GM12878 (cell line): Measurements from ENCODE around the gene RDH5. TPM values are rescaled to one million over a fixed set of nuclear protein-coding genes. Genes with fewer than 3 reads are reported as not detected.

Experiments used
- ASH2L ChIP-seq: fragments of 300-600, 200-600 bp; sonication (generic); IDR thresholded peaks from 2 replicates; pipeline ENCODE4 v1.6.1; 2017; ENCODE audit warnings: low read depth, mild to moderate bottlenecking, borderline replicate concordance
- ATF7 ChIP-seq: fragments of 450-650 bp; IDR thresholded peaks from 2 replicates; pipeline ENCODE4 v1.6.1; 2016; ENCODE audit warnings: low read depth, mild to moderate bottlenecking
- CBFB ChIP-seq: IDR thresholded peaks from 2 replicates; pipeline ENCODE4 v1.6.1; 2016; ENCODE audit warnings: antibody characterized with exemption, low read depth
- JUND ChIP-seq: IDR thresholded peaks from 2 replicates; pipeline ENCODE4 v1.6.1; 2012; ENCODE audit warnings: low read depth, mild to moderate bottlenecking, low read length, improper control_type of control experiment, moderate library complexity
- NFIC ChIP-seq: IDR thresholded peaks from 2 replicates; pipeline ENCODE4 v1.6.1; 2012; ENCODE audit warnings: low read depth, mild to moderate bottlenecking, inconsistent platforms, low read length, moderate library complexity
- RELA ChIP-seq: fragments of 450-650 bp; IDR thresholded peaks from 2 replicates; pipeline ENCODE4 v1.8.0; 2014; ENCODE audit warnings: borderline replicate concordance; ENCODE audit not compliant: partially characterized antibody
- SIX5 ChIP-seq: IDR thresholded peaks from 2 replicates; pipeline ENCODE4 v1.6.1; 2011; ENCODE audit warnings: mild to moderate bottlenecking, low read depth, low read length, moderate library complexity; ENCODE audit not compliant: severe bottlenecking
- SPI1 ChIP-seq: IDR thresholded peaks from 2 replicates; pipeline ENCODE4 v1.6.1; 2011; ENCODE audit warnings: low read depth, mild to moderate bottlenecking, low read length, moderate library complexity, borderline replicate concordance; ENCODE audit not compliant: insufficient read depth
- SREBF1 ChIP-seq: IDR thresholded peaks from 2 replicates; pipeline ENCODE4 v1.6.1; 2012; ENCODE audit warnings: mild to moderate bottlenecking, low read length
- SUZ12 ChIP-seq: fragments of 200-600 bp; sonication (generic); IDR thresholded peaks from one replicate; pipeline ENCODE4 v1.6.1; 2018; ENCODE audit warnings: antibody characterized with exemption, mild to moderate bottlenecking; ENCODE audit not compliant: unreplicated experiment
- ZNF217 ChIP-seq: fragments of 450-650 bp; IDR thresholded peaks from 2 replicates; pipeline ENCODE4 v1.6.1; 2017; ENCODE audit warnings: antibody characterized with exemption, mild to moderate bottlenecking
- ZSCAN29 ChIP-seq: fragments of 450-650 bp; IDR thresholded peaks from 2 replicates; pipeline ENCODE4 v1.6.1; 2017; ENCODE audit warnings: mild to moderate bottlenecking, moderate library complexity
- ZZZ3 ChIP-seq: IDR thresholded peaks from 2 replicates; pipeline ENCODE4 v1.6.1; 2011; ENCODE audit warnings: low read depth; ENCODE audit not compliant: control insufficient read depth, insufficient read length
- polyA plus RNA-seq, 11 experiments: library from polyadenylated mRNA; depleted of rRNA in 4 of 11; unstranded in 6 of 11; stranded (reverse) in 5 of 11; fragments of >200 nt; fragmentation: Nextera tagmentation in 4 of 11; fragmentation: Illumina TruSeq in 1 of 11; extraction: Ambion mirVana in 4 of 11; extraction: Trizol in 1 of 11; gene quantifications; 1 replicate in 1 of 11; 2 replicates in 10 of 11; pipeline versions ENCODE4 v1.2.1 to v1.2.3, GENCODE V29; 2011 to 2016; ENCODE audit warnings: inconsistent platforms in 2 of 11, missing spikeins in 2 of 11, low read depth in 1 of 11
- total RNA-seq, 4 experiments: library from RNA; depleted of rRNA in 3 of 4; stranded (reverse); fragments of >200 nt in 3 of 4; fragmentation: Illumina TruSeq in 1 of 4; extraction: Trizol in 1 of 4; gene quantifications; 2 replicates each; pipeline versions ENCODE4 v1.2.1 to v1.2.3, GENCODE V29; 2013 to 2021
- TF ChIP-seq, protein P1 (sequence below): fragments of 450-650 bp; formaldehyde crosslinking; IDR thresholded peaks from 2 replicates; pipeline ENCODE4 v1.5.0; 2022; ENCODE audit warnings: mild to moderate bottlenecking, missing genetic modification characterization
- TF ChIP-seq, protein P2 (sequence below): fragments of 450-650 bp; IDR thresholded peaks from 2 replicates; pipeline ENCODE4 v1.6.1; 2016; ENCODE audit warnings: mild to moderate bottlenecking, moderate library complexity, borderline replicate concordance
- TF ChIP-seq, protein P3 (sequence below): IDR thresholded peaks from 2 replicates; pipeline ENCODE4 v1.6.1; 2011; ENCODE audit warnings: low read depth, low read length, improper control_type of control experiment, borderline replicate concordance
- TF ChIP-seq, protein P4 (sequence below): fragments of 450-650 bp; IDR thresholded peaks from 2 replicates; pipeline ENCODE4 v1.6.1; 2017; ENCODE audit warnings: low read depth, mild to moderate bottlenecking, moderate library complexity

RDH5 gene
- total and polyA plus RNA-seq, 10 of the 15 experiments (the other 5 are each of a cell fraction or from before 2014, with no cell fraction given): 2.6 to 11.6 (median 7.3) TPM

GRCh38 chr12:55742719-55743405 is 22.7 kb downstream of the RDH5 start, which contains the start of gene GDF11 (continued):
- TF ChIP-seq, protein P1, sequence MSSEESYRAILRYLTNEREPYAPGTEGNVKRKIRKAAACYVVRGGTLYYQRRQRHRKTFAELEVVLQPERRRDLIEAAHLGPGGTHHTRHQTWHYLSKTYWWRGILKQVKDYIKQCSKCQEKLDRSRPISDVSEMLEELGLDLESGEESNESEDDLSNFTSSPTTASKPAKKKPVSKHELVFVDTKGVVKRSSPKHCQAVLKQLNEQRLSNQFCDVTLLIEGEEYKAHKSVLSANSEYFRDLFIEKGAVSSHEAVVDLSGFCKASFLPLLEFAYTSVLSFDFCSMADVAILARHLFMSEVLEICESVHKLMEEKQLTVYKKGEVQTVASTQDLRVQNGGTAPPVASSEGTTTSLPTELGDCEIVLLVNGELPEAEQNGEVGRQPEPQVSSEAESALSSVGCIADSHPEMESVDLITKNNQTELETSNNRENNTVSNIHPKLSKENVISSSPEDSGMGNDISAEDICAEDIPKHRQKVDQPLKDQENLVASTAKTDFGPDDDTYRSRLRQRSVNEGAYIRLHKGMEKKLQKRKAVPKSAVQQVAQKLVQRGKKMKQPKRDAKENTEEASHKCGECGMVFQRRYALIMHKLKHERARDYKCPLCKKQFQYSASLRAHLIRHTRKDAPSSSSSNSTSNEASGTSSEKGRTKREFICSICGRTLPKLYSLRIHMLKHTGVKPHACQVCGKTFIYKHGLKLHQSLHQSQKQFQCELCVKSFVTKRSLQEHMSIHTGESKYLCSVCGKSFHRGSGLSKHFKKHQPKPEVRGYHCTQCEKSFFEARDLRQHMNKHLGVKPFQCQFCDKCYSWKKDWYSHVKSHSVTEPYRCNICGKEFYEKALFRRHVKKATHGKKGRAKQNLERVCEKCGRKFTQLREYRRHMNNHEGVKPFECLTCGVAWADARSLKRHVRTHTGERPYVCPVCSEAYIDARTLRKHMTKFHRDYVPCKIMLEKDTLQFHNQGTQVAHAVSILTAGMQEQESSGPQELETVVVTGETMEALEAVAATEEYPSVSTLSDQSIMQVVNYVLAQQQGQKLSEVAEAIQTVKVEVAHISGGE: no peak
- TF ChIP-seq, protein P2, sequence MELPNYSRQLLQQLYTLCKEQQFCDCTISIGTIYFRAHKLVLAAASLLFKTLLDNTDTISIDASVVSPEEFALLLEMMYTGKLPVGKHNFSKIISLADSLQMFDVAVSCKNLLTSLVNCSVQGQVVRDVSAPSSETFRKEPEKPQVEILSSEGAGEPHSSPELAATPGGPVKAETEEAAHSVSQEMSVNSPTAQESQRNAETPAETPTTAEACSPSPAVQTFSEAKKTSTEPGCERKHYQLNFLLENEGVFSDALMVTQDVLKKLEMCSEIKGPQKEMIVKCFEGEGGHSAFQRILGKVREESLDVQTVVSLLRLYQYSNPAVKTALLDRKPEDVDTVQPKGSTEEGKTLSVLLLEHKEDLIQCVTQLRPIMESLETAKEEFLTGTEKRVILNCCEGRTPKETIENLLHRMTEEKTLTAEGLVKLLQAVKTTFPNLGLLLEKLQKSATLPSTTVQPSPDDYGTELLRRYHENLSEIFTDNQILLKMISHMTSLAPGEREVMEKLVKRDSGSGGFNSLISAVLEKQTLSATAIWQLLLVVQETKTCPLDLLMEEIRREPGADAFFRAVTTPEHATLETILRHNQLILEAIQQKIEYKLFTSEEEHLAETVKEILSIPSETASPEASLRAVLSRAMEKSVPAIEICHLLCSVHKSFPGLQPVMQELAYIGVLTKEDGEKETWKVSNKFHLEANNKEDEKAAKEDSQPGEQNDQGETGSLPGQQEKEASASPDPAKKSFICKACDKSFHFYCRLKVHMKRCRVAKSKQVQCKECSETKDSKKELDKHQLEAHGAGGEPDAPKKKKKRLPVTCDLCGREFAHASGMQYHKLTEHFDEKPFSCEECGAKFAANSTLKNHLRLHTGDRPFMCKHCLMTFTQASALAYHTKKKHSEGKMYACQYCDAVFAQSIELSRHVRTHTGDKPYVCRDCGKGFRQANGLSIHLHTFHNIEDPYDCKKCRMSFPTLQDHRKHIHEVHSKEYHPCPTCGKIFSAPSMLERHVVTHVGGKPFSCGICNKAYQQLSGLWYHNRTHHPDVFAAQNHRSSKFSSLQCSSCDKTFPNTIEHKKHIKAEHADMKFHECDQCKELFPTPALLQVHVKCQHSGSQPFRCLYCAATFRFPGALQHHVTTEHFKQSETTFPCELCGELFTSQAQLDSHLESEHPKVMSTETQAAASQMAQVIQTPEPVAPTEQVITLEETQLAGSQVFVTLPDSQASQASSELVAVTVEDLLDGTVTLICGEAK: 0 out of 2 replicates have a peak, but pooled peaks have one; percentile 12
- TF ChIP-seq ATF7 (peak; percentile 30; the same call in 1 of the 2 replicates), JUND (no peak), SREBF1 (no peak), ZNF217 (no peak), RELA (no peak), SUZ12 (no peak), ASH2L (no peak), SPI1 (no peak), SIX5 (no peak), ZZZ3 (no peak), CBFB (no peak), NFIC (no peak), ZSCAN29 (no peak)
- TF ChIP-seq, protein P3, sequence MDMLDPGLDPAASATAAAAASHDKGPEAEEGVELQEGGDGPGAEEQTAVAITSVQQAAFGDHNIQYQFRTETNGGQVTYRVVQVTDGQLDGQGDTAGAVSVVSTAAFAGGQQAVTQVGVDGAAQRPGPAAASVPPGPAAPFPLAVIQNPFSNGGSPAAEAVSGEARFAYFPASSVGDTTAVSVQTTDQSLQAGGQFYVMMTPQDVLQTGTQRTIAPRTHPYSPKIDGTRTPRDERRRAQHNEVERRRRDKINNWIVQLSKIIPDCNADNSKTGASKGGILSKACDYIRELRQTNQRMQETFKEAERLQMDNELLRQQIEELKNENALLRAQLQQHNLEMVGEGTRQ: no peak
- TF ChIP-seq, protein P4, sequence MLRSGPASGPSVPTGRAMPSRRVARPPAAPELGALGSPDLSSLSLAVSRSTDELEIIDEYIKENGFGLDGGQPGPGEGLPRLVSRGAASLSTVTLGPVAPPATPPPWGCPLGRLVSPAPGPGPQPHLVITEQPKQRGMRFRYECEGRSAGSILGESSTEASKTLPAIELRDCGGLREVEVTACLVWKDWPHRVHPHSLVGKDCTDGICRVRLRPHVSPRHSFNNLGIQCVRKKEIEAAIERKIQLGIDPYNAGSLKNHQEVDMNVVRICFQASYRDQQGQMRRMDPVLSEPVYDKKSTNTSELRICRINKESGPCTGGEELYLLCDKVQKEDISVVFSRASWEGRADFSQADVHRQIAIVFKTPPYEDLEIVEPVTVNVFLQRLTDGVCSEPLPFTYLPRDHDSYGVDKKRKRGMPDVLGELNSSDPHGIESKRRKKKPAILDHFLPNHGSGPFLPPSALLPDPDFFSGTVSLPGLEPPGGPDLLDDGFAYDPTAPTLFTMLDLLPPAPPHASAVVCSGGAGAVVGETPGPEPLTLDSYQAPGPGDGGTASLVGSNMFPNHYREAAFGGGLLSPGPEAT: peak; percentile 59; the same call in 1 of the 2 replicates
